ENCODE data around the gene HCRTR1.

- no peak for TF ChIP-seq POLR2A (IDR thresholded peaks at IDR 0.05)
- TF ChIP-seq, protein P1, sequence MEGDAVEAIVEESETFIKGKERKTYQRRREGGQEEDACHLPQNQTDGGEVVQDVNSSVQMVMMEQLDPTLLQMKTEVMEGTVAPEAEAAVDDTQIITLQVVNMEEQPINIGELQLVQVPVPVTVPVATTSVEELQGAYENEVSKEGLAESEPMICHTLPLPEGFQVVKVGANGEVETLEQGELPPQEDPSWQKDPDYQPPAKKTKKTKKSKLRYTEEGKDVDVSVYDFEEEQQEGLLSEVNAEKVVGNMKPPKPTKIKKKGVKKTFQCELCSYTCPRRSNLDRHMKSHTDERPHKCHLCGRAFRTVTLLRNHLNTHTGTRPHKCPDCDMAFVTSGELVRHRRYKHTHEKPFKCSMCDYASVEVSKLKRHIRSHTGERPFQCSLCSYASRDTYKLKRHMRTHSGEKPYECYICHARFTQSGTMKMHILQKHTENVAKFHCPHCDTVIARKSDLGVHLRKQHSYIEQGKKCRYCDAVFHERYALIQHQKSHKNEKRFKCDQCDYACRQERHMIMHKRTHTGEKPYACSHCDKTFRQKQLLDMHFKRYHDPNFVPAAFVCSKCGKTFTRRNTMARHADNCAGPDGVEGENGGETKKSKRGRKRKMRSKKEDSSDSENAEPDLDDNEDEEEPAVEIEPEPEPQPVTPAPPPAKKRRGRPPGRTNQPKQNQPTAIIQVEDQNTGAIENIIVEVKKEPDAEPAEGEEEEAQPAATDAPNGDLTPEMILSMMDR (IDR thresholded peaks at IDR 0.05): no peak
Observed at GRCh38 chr1:31626223-31627207, 9.0 kb downstream of the HCRTR1 start.

Data from body of pancreas (tissue), 4 donors.